HEK293 (cell line): Measurements from ENCODE around the gene FTMT.

Experiments
- GLIS1 ChIP-seq: fragments of 450-650 bp; formaldehyde crosslinking; IDR thresholded peaks from 2 replicates; pipeline ENCODE4 v1.5.1; 2016; ENCODE audit warnings: missing biosample characterization, missing genetic modification characterization
- KLF10 ChIP-seq: fragments of 450-650 bp; IDR thresholded peaks from 2 replicates; pipeline ENCODE4 v1.5.1; 2018; ENCODE audit warnings: missing biosample characterization, mild to moderate bottlenecking, missing genetic modification characterization
- YY1 ChIP-seq: fragments of 450-650 bp; formaldehyde crosslinking; IDR thresholded peaks from 2 replicates; pipeline ENCODE4 v1.5.1; 2018; ENCODE audit warnings: missing biosample characterization, missing genetic modification characterization
- ZEB2 ChIP-seq: fragments of 450-650 bp; formaldehyde crosslinking; IDR thresholded peaks from 2 replicates; pipeline ENCODE4 v1.5.1; 2016; ENCODE audit warnings: missing biosample characterization, missing genetic modification characterization
- ZNF121 ChIP-seq: fragments of 450-650 bp; formaldehyde crosslinking; IDR thresholded peaks from 2 replicates; pipeline ENCODE4 v1.5.1; 2016; ENCODE audit warnings: missing biosample characterization, missing genetic modification characterization
- ZNF146 ChIP-seq: fragments of 450-650 bp; formaldehyde crosslinking; IDR thresholded peaks from 2 replicates; pipeline ENCODE4 v1.5.1; 2016; ENCODE audit warnings: missing biosample characterization, missing genetic modification characterization
- ZNF530 ChIP-seq: fragments of 450-650 bp; formaldehyde crosslinking; IDR thresholded peaks from 2 replicates; pipeline ENCODE4 v1.5.1; 2016; ENCODE audit warnings: low read depth, missing biosample characterization, missing genetic modification characterization
- ZNF585B ChIP-seq: fragments of 450-650 bp; formaldehyde crosslinking; IDR thresholded peaks from 2 replicates; pipeline ENCODE4 v1.5.1; 2016; ENCODE audit warnings: missing biosample characterization, missing genetic modification characterization
- ZNF660 ChIP-seq: fragments of 450-650 bp; IDR thresholded peaks from 2 replicates; pipeline ENCODE4 v1.5.1; 2018; ENCODE audit warnings: missing biosample characterization, mild to moderate bottlenecking, missing genetic modification characterization
- ZNF670 ChIP-seq: fragments of 450-650 bp; formaldehyde crosslinking; IDR thresholded peaks from 2 replicates; pipeline ENCODE4 v1.5.1; 2016; ENCODE audit warnings: missing biosample characterization, missing genetic modification characterization, low read depth
- TF ChIP-seq, protein P1 (sequence below): fragments of 450-650 bp; formaldehyde crosslinking; IDR thresholded peaks from 2 replicates; pipeline ENCODE4 v1.5.1; 2016; ENCODE audit warnings: missing biosample characterization, missing genetic modification characterization
- TF ChIP-seq, protein P2 (sequence below): fragments of 450-650 bp; formaldehyde crosslinking; IDR thresholded peaks from 2 replicates; pipeline ENCODE4 v1.5.1; 2016; ENCODE audit warnings: missing biosample characterization, missing genetic modification characterization, low read depth
- TF ChIP-seq, protein P3 (sequence below): fragments of 450-650 bp; IDR thresholded peaks from 2 replicates; pipeline ENCODE4 v1.5.1; 2018; ENCODE audit warnings: missing biosample characterization, mild to moderate bottlenecking, missing genetic modification characterization

DNA sequence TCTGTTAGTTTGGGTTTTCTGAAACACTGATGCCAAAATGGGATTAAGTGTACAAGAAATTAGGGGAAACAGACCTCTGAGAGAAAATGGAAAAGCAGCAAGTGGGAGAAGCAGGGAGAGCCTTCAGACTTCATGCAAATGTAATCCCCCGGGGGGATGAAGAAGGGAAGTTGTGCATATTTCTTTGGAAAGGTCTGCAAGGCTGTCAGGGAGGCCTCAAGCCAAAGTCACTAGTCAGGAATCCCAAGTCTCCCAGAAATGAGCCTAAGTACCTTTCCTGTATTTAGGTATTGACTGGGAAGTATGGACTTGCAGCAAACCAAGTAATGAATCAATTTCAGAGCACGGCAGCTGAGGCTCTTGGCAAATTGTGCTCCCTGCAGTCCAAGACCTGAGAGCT, 2.2 kb downstream of the FTMT start:
- TF ChIP-seq ZNF530 (tag by site-specific recombination): no peak
- TF ChIP-seq, protein P1, sequence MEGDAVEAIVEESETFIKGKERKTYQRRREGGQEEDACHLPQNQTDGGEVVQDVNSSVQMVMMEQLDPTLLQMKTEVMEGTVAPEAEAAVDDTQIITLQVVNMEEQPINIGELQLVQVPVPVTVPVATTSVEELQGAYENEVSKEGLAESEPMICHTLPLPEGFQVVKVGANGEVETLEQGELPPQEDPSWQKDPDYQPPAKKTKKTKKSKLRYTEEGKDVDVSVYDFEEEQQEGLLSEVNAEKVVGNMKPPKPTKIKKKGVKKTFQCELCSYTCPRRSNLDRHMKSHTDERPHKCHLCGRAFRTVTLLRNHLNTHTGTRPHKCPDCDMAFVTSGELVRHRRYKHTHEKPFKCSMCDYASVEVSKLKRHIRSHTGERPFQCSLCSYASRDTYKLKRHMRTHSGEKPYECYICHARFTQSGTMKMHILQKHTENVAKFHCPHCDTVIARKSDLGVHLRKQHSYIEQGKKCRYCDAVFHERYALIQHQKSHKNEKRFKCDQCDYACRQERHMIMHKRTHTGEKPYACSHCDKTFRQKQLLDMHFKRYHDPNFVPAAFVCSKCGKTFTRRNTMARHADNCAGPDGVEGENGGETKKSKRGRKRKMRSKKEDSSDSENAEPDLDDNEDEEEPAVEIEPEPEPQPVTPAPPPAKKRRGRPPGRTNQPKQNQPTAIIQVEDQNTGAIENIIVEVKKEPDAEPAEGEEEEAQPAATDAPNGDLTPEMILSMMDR (tag by site-specific recombination): no peak
- TF ChIP-seq ZNF585B (tag by site-specific recombination): no peak
- no peak for TF ChIP-seq YY1 (tag by site-specific recombination)
- TF ChIP-seq ZEB2: no peak
- TF ChIP-seq, protein P2, sequence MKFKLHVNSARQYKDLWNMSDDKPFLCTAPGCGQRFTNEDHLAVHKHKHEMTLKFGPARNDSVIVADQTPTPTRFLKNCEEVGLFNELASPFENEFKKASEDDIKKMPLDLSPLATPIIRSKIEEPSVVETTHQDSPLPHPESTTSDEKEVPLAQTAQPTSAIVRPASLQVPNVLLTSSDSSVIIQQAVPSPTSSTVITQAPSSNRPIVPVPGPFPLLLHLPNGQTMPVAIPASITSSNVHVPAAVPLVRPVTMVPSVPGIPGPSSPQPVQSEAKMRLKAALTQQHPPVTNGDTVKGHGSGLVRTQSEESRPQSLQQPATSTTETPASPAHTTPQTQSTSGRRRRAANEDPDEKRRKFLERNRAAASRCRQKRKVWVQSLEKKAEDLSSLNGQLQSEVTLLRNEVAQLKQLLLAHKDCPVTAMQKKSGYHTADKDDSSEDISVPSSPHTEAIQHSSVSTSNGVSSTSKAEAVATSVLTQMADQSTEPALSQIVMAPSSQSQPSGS (tag by site-specific recombination): no peak
- TF ChIP-seq ZNF121 (tag by site-specific recombination): no peak
- TF ChIP-seq, protein P3, sequence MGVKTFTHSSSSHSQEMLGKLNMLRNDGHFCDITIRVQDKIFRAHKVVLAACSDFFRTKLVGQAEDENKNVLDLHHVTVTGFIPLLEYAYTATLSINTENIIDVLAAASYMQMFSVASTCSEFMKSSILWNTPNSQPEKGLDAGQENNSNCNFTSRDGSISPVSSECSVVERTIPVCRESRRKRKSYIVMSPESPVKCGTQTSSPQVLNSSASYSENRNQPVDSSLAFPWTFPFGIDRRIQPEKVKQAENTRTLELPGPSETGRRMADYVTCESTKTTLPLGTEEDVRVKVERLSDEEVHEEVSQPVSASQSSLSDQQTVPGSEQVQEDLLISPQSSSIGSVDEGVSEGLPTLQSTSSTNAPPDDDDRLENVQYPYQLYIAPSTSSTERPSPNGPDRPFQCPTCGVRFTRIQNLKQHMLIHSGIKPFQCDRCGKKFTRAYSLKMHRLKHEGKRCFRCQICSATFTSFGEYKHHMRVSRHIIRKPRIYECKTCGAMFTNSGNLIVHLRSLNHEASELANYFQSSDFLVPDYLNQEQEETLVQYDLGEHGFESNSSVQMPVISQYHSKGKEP (tag by site-specific recombination): no peak
- TF ChIP-seq ZNF146: no peak
- TF ChIP-seq KLF10 (tag by site-specific recombination): no peak
- TF ChIP-seq ZNF670 (tag by site-specific recombination): no peak
- TF ChIP-seq GLIS1: no peak
- no peak for TF ChIP-seq ZNF660 (tag by site-specific recombination)
